Adipose tissue (tissue), 3 donors: ENCODE measurements around the gene MRPS11. TPM values are rescaled to one million over a fixed set of nuclear protein-coding genes. Genes with fewer than 3 reads are reported as not detected.

Experiments used
- H3K27ac ChIP-seq: one replicate; pipeline ENCODE4 v1.5.1; 2013; ENCODE audit warnings: low read depth, low read length
- WGBS, 3 donors: extraction: QIAGEN DNeasy Blood & Tissue Kit; methylation state at CpG; one replicate each; pipeline ENCODE4 v1.1.7; 2013; 5-methylcytosine and 5-hydroxymethylcytosine counted together
- polyA plus RNA-seq, 3 donors: library from polyadenylated mRNA; stranded (reverse); fragments of 200-250 nt; gene quantifications; one replicate each; pipeline ENCODE4 v1.2.3, GENCODE V29; 2013
- donor health status: healthy with polysubstance abuse.
- donor health status: Bipolar disorder and iron deficiency.
- donor health status: healthy.

Gene MRPS11
- polyA plus RNA-seq, 3 donors: 31.3 to 66.7 (median 38.0) TPM

DNA sequence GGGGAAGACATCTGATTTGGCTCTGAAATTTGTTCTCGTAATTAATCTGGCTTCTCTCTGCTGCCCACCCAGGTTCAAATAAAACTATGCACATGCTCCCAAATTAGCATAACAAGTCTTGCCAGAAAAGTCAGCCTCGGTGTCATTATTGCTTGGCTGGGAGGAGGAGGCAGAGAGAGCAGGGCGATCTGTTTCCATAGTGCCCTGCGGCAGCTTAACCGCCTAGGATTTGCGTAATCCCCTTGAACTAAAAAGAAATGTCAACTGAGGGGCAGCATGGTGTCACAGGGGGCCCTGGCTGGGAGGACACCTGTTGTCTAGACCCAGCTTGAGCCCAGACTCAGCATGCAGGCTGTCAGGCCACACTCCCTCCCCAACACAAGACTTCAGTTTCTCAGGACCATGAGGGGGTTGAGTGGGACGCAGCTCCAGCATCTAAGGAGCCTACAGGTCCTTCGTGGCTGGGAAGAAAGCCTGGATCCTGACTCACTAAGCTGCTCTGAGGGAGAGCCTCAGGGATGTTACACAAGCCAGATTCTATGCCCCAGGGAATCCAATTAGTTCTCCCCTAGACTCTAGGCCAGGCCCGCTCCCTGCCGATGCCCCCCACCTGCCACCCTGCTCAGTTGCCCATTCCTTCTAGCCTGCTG lies 17.3 kb downstream of the MRPS11 start:
- H3K27ac ChIP-seq: no peak overlapping the region
- WGBS, 3 donors: 54 to 62% (median 59%) methylated on average over 10 of the region's 10 CpGs

DNA sequence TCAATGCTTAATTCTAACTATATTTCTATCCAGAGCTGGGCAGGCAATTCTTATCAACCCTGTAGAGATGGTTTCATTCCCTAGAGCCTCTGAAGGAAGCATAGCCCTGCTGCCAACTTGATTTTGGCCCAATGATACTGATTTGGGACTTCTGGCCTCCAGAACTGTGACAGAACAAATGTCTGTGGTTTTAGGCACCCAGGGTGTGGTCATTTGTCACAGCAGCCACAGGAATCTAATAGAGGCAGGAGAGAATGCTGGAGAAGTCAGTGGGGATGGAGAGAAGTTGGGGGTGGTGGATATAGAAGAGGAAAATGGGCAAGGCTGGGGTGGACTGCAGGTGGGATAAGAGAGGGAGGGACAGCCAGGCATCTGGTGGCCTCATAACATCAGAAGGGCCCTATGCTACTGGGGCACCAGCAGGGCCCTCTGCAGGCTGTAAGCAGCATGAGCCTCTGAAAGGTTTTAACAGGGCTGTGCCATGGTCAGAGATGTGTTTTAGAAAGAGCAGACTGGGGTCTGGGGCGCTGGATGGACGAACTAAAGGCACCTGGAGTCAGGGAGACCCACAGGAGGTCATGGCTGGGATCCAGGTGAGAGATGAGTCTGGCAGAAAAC lies 19.8 kb downstream of the MRPS11 start:
- WGBS, 3 donors: 69 to 82% (median 77%) methylated on average over 2 of the region's 2 CpGs
- no peak overlapping the region for H3K27ac ChIP-seq

DNA sequence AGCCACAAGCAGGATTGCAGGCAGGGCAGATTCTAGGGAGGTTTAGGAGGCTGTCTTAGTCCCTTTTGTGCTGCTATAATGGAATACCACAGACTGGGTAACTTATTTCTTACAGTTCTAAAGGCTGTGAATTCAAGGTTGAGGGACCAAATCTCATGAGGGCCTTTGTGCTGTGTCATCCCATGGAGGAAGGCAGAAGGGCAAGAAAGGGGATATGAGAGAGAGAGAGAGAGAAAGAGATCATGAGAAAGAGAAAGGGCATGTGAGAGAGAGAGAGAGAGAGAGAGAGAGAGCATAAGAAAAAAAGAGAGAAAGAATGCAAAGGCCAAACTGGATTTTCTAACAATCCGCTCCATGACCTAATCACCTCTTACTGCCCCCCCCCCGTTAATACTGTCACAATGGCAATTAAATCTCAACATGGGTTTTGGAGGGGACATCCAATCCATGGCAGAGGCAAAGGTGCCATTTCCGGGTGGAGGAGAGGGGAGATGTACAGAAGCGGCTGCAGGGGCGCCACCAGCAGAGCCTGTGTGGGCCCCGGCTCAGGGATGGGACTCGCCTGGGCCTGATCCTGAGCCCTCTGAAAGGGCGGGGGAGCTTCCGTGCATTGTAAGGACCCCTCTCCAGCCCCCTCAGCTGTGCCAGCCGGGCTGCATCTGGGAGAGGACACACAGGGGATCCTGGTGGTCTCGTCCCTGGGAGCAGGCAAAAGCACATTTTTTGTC lies 20.5 kb downstream of the MRPS11 start:
- no peak overlapping the region for H3K27ac ChIP-seq
- 66 to 71% (median 69%) methylated on average over 11 of the region's 11 CpGs for WGBS, 3 donors

DNA sequence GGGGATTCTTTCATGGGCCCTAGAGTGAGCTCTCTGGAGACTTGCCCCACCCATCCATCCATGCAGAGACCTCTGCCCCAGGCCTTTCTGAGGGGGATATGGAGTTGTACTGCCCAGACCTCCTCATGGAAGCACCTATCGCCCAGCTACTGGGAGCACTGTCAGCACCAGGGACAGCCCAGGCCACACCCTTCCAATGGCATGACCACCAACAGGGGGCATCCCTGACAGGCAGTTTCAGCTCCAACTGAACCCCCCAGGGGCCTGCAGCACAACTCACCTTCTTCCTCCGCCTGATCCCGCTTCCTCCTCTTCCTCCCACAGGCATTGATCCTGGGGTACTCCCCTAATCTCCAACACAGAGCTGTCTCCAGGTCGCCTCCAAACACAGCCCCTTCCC lies 21.8 kb downstream of the MRPS11 start:
- 70 to 86% (median 79%) methylated on average over 3 to 4 of the region's 4 CpGs for WGBS, 3 donors

DNA sequence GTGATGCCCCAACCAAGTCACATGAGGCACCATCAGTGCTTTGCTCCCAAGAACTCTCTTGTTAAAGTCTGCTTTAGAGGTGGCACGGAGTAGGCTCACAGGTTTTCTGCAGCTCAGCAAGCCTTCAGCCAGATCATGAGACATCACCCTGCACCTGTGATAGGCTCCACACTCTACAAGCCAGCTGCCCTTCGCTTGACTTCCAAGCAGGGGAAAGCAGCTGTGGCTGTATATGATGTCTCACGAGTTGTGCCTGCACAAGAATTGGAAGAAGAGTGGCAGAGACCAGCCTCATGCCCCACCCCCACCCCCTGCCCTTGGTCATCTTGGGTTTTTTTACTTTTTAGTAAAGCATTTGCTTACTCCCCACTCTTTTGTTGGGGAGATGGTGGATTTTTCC lies 22.5 kb downstream of the MRPS11 start:
- no peak overlapping the region for H3K27ac ChIP-seq
- 85 to 96% (median 89%) methylated on average over 3 of the region's 3 CpGs for WGBS, 3 donors

More for the DNA sequence above, 21.8 kb downstream of the MRPS11 start:
- H3K27ac ChIP-seq: no peak overlapping the region

DNA sequence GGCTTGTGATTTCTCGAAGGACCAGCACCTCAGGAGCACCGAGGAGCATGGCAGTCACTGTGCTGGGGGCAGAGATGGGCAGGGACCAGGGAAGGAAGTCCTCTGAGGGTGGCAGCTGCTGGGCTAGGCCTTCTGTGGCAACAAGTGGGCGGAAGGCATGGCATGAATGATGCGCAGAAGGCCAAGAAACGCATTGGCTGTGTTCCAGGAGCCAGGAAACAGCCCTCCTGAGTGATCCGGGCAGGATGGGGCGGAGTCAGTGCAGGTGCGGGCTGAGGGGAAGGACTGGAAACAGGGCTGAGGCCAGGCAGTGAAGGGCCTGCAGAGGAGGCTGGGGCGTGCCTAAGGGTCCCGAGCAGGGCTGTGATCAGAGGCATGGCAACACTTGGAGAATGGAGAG lies 23.6 kb downstream of the MRPS11 start:
- 61 to 74% (median 61%) methylated on average over 10 of the region's 10 CpGs for WGBS, 3 donors
- no peak overlapping the region for H3K27ac ChIP-seq

DNA sequence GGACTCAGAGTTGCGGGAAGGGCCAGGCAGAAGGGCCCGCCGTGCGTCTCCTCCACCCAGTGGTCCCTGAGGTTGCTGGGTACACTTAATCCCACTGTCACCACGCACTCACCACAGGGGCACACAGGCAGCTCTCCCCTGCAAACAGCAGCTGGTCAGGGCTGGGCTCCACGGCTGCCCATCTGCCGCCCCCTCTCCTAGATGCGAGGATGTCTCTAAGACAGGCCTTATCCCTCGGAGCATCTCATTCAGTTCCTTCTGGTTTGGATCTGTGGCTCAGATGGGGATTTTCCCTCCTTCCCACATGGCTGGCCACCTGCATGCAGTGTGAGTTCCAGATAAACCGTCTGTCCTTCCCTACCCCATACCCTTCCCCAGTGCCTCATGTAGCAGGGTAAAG lies 26.3 kb downstream of the MRPS11 start:
- no peak overlapping the region for H3K27ac ChIP-seq
- 87 to 91% (median 91%) methylated on average over 10 of the region's 10 CpGs for WGBS, 3 donors

DNA sequence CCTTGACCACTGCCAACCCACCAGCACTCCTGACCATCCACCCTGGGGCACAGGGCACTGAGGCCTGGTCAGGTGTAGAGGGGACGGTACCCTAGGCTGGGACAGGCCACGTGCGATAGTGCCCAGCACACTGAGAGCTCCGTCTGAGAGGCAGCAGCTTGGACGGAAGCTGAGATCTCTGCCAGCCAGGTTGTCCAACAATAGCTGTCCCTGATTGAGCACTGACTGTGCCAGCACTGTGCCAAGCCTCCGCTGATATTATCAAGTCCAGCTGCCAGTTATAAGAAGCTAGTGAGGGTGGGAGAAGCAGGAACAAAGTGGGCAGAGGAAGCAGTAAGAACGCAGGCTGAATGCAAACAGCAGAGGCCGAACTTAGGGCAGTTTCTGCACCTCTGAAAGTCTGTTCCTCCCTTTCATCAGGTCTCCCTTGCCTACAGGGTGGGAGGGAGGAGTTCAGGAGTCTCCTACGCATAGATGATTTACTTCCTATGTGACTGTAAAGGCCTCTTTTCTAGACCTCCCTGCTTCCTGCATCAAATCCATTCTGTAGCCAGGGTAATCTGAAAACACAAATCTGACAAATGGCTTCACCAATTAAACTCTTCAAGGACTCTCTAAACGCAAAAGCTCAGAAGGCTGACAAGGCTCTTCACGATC lies 29.7 kb downstream of the MRPS11 start:
- WGBS, 3 donors: 83 to 91% (median 87%) methylated on average over 11 of the region's 11 CpGs
- no peak overlapping the region for H3K27ac ChIP-seq

DNA sequence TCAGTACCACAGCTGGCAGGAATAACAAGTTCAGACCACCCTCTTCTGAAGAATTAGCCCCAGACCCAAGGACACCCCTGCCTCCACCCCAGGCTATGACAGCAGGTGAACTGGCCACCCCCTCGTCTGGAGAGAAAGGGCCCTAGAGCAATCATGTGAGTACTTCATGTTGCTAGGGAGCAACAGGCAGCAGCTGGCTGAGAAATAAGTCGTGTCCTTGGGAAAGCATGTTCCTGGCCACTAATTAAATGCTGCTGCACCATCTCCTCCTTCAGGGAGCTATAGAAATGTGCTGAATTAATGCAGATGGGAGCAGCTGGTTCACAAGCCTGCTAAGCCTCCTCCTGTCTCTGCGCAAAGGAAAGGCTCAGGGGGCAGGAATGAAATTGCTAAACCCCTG lies 31.5 kb downstream of the MRPS11 start:
- H3K27ac ChIP-seq: no peak overlapping the region
- WGBS, 3 donors: 63 to 85% (median 78%) methylated on average over 3 of the region's 3 CpGs

DNA sequence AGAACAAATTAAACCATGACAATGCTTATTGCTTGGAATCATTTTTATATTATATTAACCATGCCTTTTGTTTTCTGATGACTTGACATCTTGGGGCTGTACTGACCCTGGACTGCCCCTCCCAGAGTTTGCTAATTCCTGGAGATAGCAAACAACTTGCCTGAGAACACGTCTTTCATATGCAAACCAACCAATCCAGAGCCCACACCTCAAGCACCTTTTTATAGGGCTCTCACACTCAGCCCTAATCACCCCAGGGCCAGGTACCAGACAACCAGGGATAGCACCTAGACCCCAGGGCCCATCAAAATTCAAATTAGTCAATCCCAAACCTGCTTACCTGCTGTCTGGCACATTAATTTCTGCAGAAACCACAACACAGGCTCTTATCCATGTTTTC lies 36.9 kb downstream of the MRPS11 start:
- WGBS, 3 donors: 77 to 84% (median 79%) methylated on average over 1 of the region's 1 CpG
- H3K27ac ChIP-seq: no peak overlapping the region

DNA sequence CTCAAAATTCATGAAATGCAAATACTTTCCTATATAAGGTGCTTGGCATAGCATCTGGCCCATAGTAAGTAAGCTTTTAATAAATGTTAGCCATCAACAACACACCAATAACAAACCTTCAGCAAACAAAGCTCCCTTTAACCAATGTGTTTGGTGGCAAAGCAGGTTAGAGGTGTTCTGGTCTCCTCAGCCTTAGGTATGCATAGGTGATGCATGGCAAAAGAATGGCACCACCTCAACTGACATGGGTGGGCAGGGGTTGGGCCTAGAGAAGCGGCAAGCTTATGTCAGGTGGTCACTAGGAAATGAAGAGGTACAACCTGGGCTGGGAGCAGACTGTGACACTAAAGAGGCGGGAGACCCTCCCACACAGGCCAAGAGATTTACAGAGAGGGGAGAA lies 38.2 kb downstream of the MRPS11 start:
- 94 to 97% (median 97%) methylated on average over 2 of the region's 2 CpGs for WGBS, 3 donors
- H3K27ac ChIP-seq: no peak overlapping the region

DNA sequence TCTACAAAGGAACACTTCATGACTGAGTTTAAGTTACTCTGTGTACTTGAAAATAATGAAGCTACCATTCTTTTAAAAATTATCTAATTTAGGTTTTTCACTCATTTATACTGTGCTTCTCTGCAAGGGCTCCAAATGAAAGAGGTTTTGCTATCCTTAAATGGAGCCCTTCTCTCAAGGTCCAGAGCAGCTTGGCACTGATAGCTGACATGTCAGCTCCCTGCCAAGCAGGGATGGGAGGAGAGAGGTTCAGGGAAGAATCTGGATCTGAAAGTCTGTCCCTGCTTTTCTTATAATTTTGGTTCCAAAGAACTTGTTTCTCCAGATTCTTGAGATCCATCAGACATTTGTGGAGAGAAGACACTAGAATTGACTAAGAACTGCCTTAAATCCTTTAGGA lies 39.1 kb downstream of the MRPS11 start:
- no peak overlapping the region for H3K27ac ChIP-seq

DNA sequence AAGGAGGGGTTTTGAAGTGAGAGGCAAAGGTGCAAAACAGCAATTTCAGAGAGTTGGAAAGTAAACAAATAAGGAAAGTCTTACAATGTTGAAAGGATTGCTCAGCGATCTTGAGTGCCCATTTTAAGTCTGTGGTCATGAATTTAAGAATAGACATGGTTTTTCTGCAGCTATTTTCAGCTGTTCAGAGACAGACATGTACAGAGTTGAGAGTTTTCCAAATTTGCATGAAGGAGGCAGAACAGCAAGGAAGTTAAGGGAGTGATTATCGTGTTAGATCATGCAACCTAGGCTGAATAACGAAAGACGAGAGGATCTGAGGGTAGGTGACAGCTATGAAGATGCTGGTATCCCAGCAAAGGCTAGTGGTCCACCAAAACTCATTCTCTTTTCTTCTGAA lies 41.8 kb downstream of the MRPS11 start:
- H3K27ac ChIP-seq: no peak overlapping the region
- WGBS, 3 donors: 97% methylated on average over 4 of the region's 4 CpGs

DNA sequence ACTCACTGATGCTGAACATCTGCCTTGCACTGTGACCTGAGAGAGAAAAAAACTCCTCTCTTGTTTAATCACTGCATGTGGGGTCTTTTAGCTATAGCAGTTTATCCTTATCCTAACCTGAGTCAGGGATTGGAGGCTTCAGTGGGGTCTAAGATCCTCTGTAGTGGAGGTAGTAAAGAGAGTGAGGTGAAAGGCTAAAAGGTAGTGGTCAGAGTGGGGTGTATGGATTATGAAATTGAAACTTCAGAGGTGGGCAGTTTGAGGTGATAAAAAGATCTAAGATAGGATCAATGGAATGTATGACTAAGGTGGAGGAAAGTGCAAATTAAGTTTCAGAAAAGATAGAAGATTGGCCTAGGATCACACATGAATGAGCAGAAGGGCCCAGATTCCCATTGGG lies 42.5 kb downstream of the MRPS11 start:
- no peak overlapping the region for H3K27ac ChIP-seq

DNA sequence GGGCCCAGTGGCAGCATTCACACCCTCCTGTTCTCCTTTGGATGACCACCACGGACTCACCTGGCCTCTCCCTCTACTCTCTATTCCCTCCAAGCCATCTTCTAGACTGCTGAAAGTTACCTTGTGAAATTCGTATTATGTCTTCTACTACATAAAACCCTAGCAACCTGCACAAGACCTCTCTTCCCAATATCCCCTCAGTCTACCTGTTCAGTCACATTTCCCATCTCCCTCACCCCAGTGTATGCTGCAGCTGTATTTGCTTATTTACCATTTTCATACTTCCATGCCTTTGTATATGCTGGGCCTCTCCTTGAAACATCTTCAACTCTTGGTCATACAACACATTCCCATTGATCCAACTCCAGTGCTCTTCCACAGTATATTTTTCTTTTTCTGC lies 43.7 kb downstream of the MRPS11 start:
- 69 to 96% (median 94%) methylated on average over 2 of the region's 2 CpGs for WGBS, 3 donors
- H3K27ac ChIP-seq: no peak overlapping the region

DNA sequence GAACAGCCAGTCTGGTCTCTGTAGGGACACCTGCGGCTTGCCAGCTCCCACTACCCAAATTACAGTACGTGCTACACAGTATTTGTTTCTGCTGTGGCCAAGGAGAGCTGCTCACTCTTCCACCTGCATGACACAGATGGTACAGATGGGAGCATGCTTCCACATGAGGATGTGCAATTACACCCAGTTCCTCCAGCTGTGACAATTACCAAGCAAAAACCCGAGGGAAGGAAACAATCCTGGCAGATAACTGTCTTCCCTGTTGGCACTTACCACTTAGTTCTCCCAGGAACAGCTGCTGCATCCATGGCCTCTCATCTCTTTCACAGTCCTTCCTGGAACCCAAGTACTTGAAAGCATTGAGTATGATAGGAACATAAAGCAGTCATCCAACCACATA lies 44.6 kb downstream of the MRPS11 start:
- no peak overlapping the region for H3K27ac ChIP-seq
- WGBS, 3 donors: 84 to 87% (median 86%) methylated on average over 3 of the region's 3 CpGs

DNA sequence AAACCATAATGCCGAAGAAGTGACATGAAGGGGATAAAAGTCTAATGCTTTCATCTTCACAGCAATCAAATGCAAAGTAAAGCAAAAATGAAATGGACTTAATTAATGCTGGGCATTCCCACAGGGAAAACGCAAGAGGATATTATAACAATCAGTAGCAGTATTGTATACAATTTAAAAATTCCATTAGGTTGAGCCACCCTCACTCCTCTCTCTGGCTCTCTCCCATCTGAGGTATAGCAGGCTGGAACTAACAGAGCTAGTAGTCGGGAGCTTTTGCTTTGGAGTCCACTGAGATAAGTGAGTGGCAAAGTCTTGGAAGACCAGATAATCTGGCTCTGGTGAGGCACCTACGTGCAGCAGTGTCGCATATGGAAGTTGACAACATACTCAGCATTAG lies 45.1 kb downstream of the MRPS11 start:
- WGBS, 3 donors: 93 to 96% (median 95%) methylated on average over 5 of the region's 5 CpGs
- no peak overlapping the region for H3K27ac ChIP-seq

DNA sequence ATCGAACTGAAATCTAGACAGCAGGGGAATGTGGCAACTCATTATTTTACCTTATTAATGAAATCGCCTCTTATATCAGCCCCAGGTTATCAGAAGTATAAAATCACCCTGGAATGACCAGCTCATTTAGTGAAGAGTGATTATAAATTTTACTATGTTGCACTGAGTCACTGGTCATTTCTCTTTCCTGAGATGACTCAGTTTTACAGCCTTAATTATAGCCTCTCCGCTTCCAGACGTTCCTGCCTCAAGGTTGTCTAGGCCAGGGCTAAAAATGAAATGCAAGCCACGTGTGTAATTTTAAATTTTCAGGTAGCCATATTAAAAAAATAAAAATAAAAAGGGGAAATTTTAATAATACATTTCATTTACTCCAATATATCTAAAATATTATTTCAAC lies 45.7 kb downstream of the MRPS11 start:
- H3K27ac ChIP-seq: no peak overlapping the region
- WGBS, 3 donors: 89 to 92% (median 92%) methylated on average over 5 of the region's 5 CpGs

DNA sequence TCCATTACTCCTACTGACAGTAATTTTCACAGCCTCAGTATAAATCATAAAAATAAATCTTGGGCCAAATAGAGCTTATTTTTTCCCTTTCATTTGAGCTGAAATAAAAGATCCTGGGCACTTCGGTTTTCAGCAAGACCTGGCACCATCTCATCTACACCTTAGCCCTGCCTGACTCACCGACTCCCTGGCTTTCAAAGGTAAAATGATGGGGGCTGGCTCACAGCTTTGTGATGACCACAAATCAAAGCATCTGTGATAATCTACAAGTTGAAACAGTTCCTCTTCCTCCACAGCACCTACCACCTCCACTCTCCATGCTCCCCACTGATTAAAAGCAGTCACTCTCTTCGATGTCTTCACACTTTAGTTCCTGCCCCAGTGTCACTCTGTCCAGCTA lies 51.4 kb downstream of the MRPS11 start:
- no peak overlapping the region for H3K27ac ChIP-seq
- 87 to 95% (median 89%) methylated on average over 3 of the region's 3 CpGs for WGBS, 3 donors
